GM21367 (cell line): ENCODE data around the gene USP17L12.
"Not testable (repeated sequence)": the region's sequence is repeated elsewhere in the genome, so short reads cannot be mapped to it uniquely, and the experiment has no call there.

ENCODE experiments used
- ATAC-seq: cut with Tn5 transposase; IDR thresholded peaks from one replicate; pipeline ENCODE4 v1.9.1; 2021; ENCODE audit not compliant: unreplicated experiment

The USP17L12 gene, protein sequence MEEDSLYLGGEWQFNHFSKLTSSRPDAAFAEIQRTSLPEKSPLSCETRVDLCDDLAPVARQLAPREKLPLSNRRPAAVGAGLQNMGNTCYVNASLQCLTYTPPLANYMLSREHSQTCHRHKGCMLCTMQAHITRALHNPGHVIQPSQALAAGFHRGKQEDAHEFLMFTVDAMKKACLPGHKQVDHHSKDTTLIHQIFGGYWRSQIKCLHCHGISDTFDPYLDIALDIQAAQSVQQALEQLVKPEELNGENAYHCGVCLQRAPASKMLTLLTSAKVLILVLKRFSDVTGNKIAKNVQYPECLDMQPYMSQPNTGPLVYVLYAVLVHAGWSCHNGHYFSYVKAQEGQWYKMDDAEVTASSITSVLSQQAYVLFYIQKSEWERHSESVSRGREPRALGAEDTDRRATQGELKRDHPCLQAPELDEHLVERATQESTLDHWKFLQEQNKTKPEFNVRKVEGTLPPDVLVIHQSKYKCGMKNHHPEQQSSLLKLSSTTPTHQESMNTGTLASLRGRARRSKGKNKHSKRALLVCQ

DNA sequence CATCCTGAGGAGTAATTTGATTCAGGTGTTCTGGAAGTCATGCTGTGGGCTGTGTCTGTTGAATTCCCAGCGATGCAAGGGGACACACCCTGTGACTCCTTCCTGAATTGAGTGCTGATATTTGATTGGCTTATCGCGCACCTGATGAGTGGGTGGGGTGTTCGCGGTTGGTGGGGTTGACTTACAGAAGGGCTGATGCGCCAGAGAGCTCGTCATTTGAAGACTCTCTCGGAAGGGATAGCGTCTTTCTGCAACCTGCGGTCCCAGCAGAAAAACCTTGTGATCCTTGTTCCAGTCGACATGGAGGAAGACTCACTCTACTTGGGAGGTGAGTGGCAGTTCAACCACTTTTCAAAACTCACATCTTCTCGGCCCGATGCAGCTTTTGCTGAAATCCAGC is at the start of gene USP17L12:
USP17L12 (plus strand) TSS at position 301 of the 400 bp plus-strand sequence; CDS start at position 301, 0 bp downstream.
- not testable (repeated sequence) for ATAC-seq

DNA sequence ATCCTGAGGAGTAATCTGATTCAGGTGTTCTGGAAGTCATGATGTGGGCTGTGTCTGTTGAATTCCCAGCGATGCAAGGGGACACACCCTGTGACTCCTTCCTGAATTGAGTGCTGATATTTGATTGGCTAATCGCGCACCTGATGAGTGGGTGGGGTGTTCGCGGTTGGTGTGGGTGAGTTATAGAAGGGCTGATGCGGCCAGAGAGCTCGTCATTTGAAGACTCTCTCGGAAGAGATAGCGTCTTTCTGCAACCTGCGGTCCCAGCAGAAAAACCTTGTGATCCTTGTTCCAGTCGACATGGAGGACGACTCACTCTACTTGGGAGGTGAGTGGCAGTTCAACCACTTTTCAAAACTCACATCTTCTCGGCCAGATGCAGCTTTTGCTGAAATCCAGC is 9.6 kb upstream of the USP17L12 start, which contains the start of gene USP17L10:
USP17L10 (plus strand) TSS at position 301 of the 400 bp plus-strand sequence; CDS start at position 301, 0 bp downstream.
- not testable (repeated sequence) for ATAC-seq

DNA sequence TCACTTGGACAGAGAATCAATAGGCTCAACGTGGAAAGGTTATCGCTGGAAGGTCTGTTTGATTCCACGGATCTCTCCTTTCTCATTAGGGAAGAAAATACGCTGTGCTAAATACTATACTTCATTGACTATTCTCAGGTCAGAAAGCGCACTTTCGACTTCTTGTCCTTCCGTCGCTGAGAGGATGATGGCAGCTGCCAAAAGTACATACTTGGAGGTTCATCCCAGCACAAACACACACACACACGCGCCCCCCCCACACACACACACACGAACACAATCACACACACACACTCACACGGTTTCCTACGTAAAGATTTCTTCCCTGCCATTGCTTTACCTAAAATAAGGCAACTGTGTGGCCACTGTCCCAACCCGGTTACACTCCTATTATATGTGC is 5.3 kb upstream of the USP17L12 start:
- not testable (repeated sequence) for ATAC-seq

DNA sequence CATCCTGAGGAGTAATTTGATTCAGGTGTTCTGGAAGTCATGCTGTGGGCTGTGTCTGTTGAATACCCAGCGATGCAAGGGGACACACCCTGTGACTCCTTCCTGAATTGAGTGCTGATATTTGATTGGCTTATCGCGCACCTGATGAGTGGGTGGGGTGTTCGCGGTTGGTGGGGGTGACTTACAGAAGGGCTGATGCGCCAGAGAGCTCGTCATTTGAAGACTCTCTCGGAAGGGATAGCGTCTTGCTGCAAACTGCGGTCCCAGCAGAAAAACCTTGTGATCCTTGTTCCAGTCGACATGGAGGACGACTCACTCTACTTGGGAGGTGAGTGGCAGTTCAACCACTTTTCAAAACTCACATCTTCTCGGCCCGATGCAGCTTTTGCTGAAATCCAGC is 4.8 kb upstream of the USP17L12 start, which contains the start of gene USP17L11:
USP17L11 (plus strand) TSS at position 301 of the 400 bp plus-strand sequence; CDS start at position 301, 0 bp downstream.
- not testable (repeated sequence) for ATAC-seq

DNA sequence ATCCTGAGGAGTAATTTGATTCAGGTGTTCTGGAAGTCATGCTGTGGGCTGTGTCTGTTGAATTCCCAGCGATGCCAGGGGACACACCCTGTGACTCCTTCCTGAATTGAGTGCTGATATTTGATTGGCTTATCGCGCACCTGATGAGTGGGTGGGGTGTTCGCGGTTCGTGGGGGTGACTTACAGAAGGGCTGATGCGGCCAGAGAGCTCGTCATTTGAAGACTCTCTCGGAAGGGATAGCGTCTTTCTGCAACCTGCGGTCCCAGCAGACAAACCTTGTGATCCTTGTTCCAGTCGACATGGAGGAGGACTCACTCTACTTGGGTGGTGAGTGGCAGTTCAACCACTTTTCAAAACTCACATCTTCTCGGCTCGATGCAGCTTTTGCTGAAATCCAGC is 4.6 kb downstream of the USP17L12 start, which contains the start of gene USP17L13:
USP17L13 (plus strand) TSS at position 301 of the 400 bp plus-strand sequence; CDS start at position 301, 0 bp downstream.
- not testable (repeated sequence) for ATAC-seq

DNA sequence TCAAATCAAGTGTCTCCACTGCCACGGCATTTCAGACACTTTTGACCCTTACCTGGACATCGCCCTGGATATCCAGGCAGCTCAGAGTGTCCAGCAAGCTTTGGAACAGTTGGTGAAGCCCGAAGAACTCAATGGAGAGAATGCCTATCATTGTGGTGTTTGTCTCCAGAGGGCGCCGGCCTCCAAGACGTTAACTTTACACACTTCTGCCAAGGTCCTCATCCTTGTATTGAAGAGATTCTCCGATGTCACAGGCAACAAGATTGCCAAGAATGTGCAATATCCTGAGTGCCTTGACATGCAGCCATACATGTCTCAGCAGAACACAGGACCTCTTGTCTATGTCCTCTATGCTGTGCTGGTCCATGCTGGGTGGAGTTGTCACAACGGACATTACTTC is 10.3 kb downstream of the USP17L12 start:
- ATAC-seq = not testable (repeated sequence)

DNA sequence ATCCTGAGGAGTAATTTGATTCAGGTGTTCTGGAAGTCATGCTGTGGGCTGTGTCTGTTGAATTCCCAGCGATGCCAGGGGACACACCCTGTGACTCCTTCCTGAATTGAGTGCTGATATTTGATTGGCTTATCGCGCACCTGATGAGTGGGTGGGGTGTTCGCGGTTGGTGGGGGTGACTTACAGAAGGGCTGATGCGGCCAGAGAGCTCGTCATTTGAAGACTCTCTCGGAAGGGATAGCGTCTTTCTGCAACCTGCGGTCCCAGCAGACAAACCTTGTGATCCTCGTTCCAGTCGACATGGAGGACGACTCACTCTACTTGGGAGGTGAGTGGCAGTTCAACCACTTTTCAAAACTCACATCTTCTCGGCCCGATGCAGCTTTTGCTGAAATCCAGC is 14.1 kb downstream of the USP17L12 start, which contains the start of gene USP17L15:
USP17L15 (plus strand) TSS at position 301 of the 400 bp plus-strand sequence; CDS start at position 301, 0 bp downstream.
- not testable (repeated sequence) for ATAC-seq

DNA sequence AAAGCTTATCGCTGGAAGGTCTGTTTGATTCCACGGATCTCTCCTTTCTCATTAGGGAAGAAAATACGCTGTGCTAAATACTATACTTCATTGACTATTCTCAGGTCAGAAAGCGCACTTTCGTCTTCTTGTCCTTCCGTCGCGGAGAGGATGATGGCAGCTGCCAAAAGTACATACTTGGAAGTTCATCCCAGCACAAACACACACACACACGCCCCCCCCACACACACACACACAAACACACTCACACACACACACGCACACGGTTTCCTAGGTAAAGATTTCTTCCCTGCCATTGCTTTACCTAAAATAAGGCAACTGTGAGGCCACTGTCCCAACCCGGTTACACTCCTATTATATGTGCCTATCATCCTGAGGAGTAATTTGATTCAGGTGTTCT is 18.5 kb downstream of the USP17L12 start:
- not testable (repeated sequence) for ATAC-seq

DNA sequence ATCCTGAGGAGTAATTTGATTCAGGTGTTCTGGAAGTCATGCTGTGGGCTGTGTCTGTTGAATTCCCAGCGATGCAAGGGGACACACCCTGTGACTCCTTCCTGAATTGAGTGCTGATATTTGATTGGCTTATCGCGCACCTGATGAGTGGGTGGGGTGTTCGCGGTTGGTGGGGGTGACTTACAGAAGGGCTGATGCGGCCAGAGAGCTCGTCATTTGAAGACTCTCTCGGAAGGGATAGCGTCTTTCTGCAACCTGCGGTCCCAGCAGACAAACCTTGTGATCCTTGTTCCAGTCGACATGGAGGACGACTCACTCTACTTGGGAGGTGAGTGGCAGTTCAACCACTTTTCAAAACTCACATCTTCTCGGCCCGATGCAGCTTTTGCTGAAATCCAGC is 23.6 kb downstream of the USP17L12 start, which contains the start of gene USP17L17:
USP17L17 (plus strand) TSS at position 301 of the 400 bp plus-strand sequence; CDS start at position 301, 0 bp downstream.
- ATAC-seq = not testable (repeated sequence)

DNA sequence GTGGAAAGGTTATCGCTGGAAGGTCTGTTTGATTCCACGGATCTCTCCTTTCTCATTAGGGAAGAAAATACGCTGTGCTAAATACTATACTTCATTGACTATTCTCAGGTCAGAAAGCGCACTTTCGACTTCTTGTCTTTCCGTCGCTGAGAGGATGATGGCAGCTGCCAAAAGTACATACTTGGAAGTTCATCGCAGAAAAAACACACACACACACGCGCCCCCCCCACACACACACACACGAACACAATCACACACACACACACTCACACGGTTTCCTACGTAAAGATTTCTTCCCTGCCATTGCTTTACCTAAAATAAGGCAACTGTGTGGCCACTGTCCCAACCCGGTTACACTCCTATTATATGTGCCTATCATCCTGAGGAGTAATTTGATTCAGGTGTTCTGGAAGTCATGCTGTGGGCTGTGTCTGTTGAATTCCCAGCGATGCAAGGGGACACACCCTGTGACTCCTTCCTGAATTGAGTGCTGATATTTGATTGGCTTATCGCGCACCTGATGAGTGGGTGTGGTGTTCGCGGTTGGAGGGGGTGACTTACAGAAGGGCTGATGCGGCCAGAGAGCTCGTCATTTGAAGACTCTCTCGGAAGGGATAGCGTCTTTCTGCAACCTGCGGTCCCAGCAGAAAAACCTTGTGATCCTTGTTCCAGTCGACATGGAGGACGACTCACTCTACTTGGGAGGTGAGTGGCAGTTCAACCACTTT is 28.2 kb downstream of the USP17L12 start, which contains the start of gene USP17L18:
USP17L18 (plus strand) TSS at position 678 of the 728 bp plus-strand sequence; CDS start at position 678, 0 bp downstream.
- ATAC-seq = not testable (repeated sequence)

DNA sequence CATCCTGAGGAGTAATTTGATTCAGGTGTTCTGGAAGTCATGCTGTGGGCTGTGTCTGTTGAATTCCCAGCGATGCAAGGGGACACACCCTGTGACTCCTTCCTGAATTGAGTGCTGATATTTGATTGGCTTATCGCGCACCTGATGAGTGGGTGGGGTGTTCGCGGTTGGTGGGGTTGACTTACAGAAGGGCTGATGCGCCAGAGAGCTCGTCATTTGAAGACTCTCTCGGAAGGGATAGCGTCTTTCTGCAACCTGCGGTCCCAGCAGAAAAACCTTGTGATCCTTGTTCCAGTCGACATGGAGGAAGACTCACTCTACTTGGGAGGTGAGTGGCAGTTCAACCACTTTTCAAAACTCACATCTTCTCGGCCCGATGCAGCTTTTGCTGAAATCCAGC is 33.1 kb downstream of the USP17L12 start, which contains the start of gene USP17L19:
USP17L19 (plus strand) TSS at position 301 of the 400 bp plus-strand sequence; CDS start at position 301, 0 bp downstream.
- not testable (repeated sequence) for ATAC-seq

DNA sequence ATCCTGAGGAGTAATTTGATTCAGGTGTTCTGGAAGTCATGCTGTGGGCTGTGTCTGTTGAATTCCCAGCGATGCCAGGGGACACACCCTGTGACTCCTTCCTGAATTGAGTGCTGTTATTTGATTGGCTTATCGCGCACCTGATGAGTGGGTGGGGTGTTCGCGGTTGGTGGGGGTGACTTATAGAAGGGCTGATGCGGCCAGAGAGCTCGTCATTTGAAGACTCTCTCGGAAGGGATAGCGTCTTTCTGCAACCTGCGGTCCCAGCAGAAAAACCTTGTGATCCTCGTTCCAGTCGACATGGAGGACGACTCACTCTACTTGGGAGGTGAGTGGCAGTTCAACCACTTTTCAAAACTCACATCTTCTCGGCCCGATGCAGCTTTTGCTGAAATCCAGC is 37.9 kb downstream of the USP17L12 start, which contains the start of gene USP17L20:
USP17L20 (plus strand) TSS at position 301 of the 400 bp plus-strand sequence; CDS start at position 301, 0 bp downstream.
- not testable (repeated sequence) for ATAC-seq

DNA sequence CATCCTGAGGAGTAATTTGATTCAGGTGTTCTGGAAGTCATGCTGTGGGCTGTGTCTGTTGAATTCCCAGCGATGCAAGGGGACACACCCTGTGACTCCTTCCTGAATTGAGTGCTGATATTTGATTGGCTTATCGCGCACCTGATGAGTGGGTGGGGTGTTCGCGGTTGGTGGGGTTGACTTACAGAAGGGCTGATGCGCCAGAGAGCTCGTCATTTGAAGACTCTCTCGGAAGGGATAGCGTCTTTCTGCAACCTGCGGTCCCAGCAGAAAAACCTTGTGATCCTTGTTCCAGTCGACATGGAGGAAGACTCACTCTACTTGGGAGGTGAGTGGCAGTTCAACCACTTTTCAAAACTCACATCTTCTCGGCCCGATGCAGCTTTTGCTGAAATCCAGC is 42.6 kb downstream of the USP17L12 start, which contains the start of gene USP17L21:
USP17L21 (plus strand) TSS at position 301 of the 400 bp plus-strand sequence; CDS start at position 301, 0 bp downstream.
- ATAC-seq = not testable (repeated sequence)

DNA sequence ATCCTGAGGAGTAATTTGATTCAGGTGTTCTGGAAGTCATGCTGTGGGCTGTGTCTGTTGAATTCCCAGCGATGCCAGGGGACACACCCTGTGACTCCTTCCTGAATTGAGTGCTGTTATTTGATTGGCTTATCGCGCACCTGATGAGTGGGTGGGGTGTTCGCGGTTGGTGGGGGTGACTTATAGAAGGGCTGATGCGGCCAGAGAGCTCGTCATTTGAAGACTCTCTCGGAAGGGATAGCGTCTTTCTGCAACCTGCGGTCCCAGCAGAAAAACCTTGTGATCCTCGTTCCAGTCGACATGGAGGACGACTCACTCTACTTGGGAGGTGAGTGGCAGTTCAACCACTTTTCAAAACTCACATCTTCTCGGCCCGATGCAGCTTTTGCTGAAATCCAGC is 47.4 kb downstream of the USP17L12 start, which contains the start of gene USP17L22:
USP17L22 (plus strand) TSS at position 301 of the 400 bp plus-strand sequence; CDS start at position 301, 0 bp downstream.
- ATAC-seq = not testable (repeated sequence)
